ENCODE data around the gene NRXN2. TPM values are rescaled to one million over a fixed set of nuclear protein-coding genes. Genes with fewer than 3 reads are reported as not detected.

Gene NRXN2
- total RNA-seq, 1 experiment from 2014 or later = 0.15 TPM

GRCh38 chr11:64758330-64759079 is 35.5 kb upstream of the NRXN2 start:
- no peaks in the 10 kb centered on the region for H3K9me3 ChIP-seq (ENCODE audit: control insufficient read depth, insufficient read depth, low read depth, low read length)
- in situ Hi-C loops (cut with HindIII; ENCODE audit: low pct_unique_long_range_greater_than_20kb, low sequenced_read_pairs) = no loop called here
- ATAC-seq = no peak
- H3K27ac ChIP-seq (ENCODE audit: low read length) = no peak overlapping the region
- no peaks in the 10 kb centered on the region for H3K36me3 ChIP-seq (ENCODE audit: control insufficient read depth, insufficient read depth, low read length)
- CTCF ChIA-PET = interaction anchor here (0.6 kb wide), 1 partner anchor 70 kb away, joined by 8 read pairs; no protein-coding TSS in a partner anchor
- no TSS peak for BruUV-seq (replicated peaks)
- H3K4me3 ChIP-seq (ENCODE audit: low read depth in 2 of 2, low read length in 2 of 2) = no peak overlapping the region
- no peak for TF ChIP-seq POLR2AphosphoS5 (IDR thresholded peaks at IDR 0.05; ENCODE audit: low read depth, low read length)
- no peak for TF ChIP-seq SIN3A (IDR thresholded peaks at IDR 0.05; ENCODE audit: borderline replicate concordance, insufficient read depth, low read depth, low read length)
- TF ChIP-seq REST (IDR thresholded peaks at IDR 0.05; ENCODE audit: insufficient read depth in 1 of 2, low read depth in 2 of 2, low read length in 1 of 2) = no peak
- no peak for TF ChIP-seq CTCF (IDR thresholded peaks at IDR 0.05)
- TF ChIP-seq TCF7L2 (IDR thresholded peaks at IDR 0.05; ENCODE audit: low read depth, low read length) = no peak
- H3K4me1 ChIP-seq (ENCODE audit: control insufficient read depth, insufficient read depth, low read length) = peaks cover 10% of the 10 kb centered on the region
- intact Hi-C loops (cut with micrococcal nuclease; ENCODE audit: unreplicated experiment) = no loop called here
- POLR2A ChIA-PET = no interaction called here
- H3K27me3 ChIP-seq (ENCODE audit: control insufficient read depth, insufficient read depth, low read length) = no peaks in the 10 kb centered on the region
- DNase-seq (ENCODE audit: low read depth, low spot score) = no peak

- no TSS peak for BruUV-seq (replicated peaks)
- TF ChIP-seq CTCF (IDR thresholded peaks at IDR 0.05) = no peak
- no peak for TF ChIP-seq SIN3A (IDR thresholded peaks at IDR 0.05; ENCODE audit: borderline replicate concordance, insufficient read depth, low read depth, low read length)
- no peak for TF ChIP-seq TCF7L2 (IDR thresholded peaks at IDR 0.05; ENCODE audit: low read depth, low read length)
- no peak for TF ChIP-seq REST (IDR thresholded peaks at IDR 0.05; ENCODE audit: insufficient read depth in 1 of 2, low read depth in 2 of 2, low read length in 1 of 2)
- no peak for TF ChIP-seq POLR2AphosphoS5 (IDR thresholded peaks at IDR 0.05; ENCODE audit: low read depth, low read length)
- ChIA-PET CTCF (interaction anchor here (0.6 kb wide), 1 partner anchor 69 kb away, joined by 8 read pairs; no protein-coding TSS in a partner anchor), POLR2A (no interaction called here)
- H3K27me3 ChIP-seq (ENCODE audit: control insufficient read depth, insufficient read depth, low read length) = no peaks in the 10 kb centered on the region
- in situ Hi-C loops (cut with HindIII; ENCODE audit: low pct_unique_long_range_greater_than_20kb, low sequenced_read_pairs) = no loop called here
- no peak for DNase-seq (ENCODE audit: low read depth, low spot score)
- H3K27ac ChIP-seq (ENCODE audit: low read length) = no peak overlapping the region
- H3K4me1 ChIP-seq (ENCODE audit: control insufficient read depth, insufficient read depth, low read length) = peaks cover 3% of the 10 kb centered on the region
- no peaks in the 10 kb centered on the region for H3K36me3 ChIP-seq (ENCODE audit: control insufficient read depth, insufficient read depth, low read length)
- no peak overlapping the region for H3K4me3 ChIP-seq (ENCODE audit: low read depth in 2 of 2, low read length in 2 of 2)
- intact Hi-C loops (cut with micrococcal nuclease; ENCODE audit: unreplicated experiment) = no loop called here
- ATAC-seq = no peak
- H3K9me3 ChIP-seq (ENCODE audit: control insufficient read depth, insufficient read depth, low read depth, low read length) = no peaks in the 10 kb centered on the region
Observed at GRCh38 chr11:64757549-64758329, 34.7 kb upstream of the NRXN2 start.
